ENCODE measurements around the gene SEC14L2. TPM values are rescaled to one million over a fixed set of nuclear protein-coding genes. Genes with fewer than 3 reads are reported as not detected.

SEC14L2 gene
- total RNA-seq, 1 experiment from 2014 or later = 51.3 TPM

- intact Hi-C loops (cut with micrococcal nuclease; ENCODE audit: unreplicated experiment) = loop anchor here (1.0 kb wide), 3 partner anchors 99 to 131 kb away; no protein-coding TSS in a partner anchor
- no TSS peak for BruUV-seq (replicated peaks)
- H3K4me2 ChIP-seq = peak within 1 kb of the TSS; percentile 86
- CTCF ChIA-PET = interaction anchor here (0.5 to 1.0 kb wide), 5 partner anchors 10 to 107 kb away, joined by 3 to 12 read pairs (median 3); partner anchors contain the start of gene SEC14L2
- peak within 1 kb of the TSS; percentile 65 for H3K4me3 ChIP-seq
- POLR2A ChIA-PET (ENCODE audit: unreplicated experiment) = interaction anchor here (0.6 to 1.0 kb wide), 4 partner anchors 36 to 649 kb away, joined by 3 to 15 read pairs (median 4); no protein-coding TSS in a partner anchor
- H3K27me3 ChIP-seq (ENCODE audit: insufficient read depth, low read depth) = no peaks in the 10 kb centered on the region
- H3K4me1 ChIP-seq (replicated peaks; ENCODE audit: insufficient read depth) = peaks cover 15% of the 10 kb centered on the region
- no peaks in the 10 kb centered on the region for H4K20me1 ChIP-seq (ENCODE audit: insufficient read depth)
- peak; percentile 52 to 89 for DNase-seq
- H3K9me3 ChIP-seq (ENCODE audit: insufficient read depth, low read depth) = no peaks in the 10 kb centered on the region
- peaks cover 21% of the 10 kb centered on the region; the same call in 1 of the 2 replicates for H3F3A ChIP-seq (ENCODE audit: insufficient read depth, low read depth)
- peak within 1 kb of the TSS; percentile 87 for H2AFZ ChIP-seq
- peaks cover 5% of the 10 kb centered on the region; the same call in 1 of the 2 replicates for H3K79me2 ChIP-seq (ENCODE audit: low read depth)
- no peaks in the 10 kb centered on the region for H3K36me3 ChIP-seq (ENCODE audit: low read depth)
- no peak for TF ChIP-seq EZH2 (IDR thresholded peaks at IDR 0.05; ENCODE audit: low read depth)
- TF ChIP-seq, protein P1, sequence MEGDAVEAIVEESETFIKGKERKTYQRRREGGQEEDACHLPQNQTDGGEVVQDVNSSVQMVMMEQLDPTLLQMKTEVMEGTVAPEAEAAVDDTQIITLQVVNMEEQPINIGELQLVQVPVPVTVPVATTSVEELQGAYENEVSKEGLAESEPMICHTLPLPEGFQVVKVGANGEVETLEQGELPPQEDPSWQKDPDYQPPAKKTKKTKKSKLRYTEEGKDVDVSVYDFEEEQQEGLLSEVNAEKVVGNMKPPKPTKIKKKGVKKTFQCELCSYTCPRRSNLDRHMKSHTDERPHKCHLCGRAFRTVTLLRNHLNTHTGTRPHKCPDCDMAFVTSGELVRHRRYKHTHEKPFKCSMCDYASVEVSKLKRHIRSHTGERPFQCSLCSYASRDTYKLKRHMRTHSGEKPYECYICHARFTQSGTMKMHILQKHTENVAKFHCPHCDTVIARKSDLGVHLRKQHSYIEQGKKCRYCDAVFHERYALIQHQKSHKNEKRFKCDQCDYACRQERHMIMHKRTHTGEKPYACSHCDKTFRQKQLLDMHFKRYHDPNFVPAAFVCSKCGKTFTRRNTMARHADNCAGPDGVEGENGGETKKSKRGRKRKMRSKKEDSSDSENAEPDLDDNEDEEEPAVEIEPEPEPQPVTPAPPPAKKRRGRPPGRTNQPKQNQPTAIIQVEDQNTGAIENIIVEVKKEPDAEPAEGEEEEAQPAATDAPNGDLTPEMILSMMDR (conservative IDR thresholded peaks at IDR 0.05) = peak; percentile 94
- H3K9me2 ChIP-seq (ENCODE audit: insufficient read depth) = no peaks in the 10 kb centered on the region
- H3K27ac ChIP-seq = no peak within 1 kb of the TSS
These were observed 9.6 kb upstream of the SEC14L2 start, which contains the start of gene RNF215 for GRCh38 chr22:30386960-30387827. Gene RNF215 (minus strand): TSS chr22:30387411. CDS start chr22:30387313, 98 bp downstream.

DNA sequence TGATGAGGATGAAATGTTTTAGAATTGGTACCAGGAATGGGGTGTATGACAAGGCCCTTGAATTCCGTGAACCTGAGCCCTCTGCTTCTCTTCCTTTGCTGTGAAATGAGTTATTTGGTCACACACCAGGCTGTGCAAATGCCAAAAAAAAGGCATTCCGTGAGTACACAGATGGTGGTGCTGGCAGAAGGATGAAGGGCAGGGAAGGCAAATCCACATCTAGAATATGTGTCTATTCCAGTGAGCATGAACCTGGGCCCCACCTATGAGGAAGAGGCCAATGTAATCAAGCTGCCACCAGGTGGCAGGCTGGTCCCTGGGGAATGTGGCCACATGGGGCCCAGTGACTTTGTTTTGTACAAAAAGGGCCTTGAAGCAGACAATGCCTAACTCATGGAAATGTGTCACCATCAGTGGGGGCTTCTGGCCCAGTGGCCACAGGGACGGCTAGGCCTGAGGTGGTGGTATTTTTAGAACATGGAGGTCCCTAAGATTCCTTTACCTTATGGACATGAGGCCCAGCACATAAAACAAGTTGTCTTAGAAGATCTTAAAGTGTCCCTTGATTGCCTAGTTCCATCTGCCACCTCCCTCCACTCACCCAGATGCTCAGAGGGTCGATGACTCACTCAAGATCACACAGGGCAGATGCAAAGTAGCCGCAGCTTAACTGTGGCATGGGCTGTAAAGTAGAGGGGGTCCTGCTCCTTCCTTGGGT, 5.7 kb upstream of the SEC14L2 start:
- no TSS peak for BruUV-seq (replicated peaks)
- Histone ChIP-seq H3K27me3 (ENCODE audit: insufficient read depth, low read depth) (no peaks in the 10 kb centered on the region), H3K9me2 (ENCODE audit: insufficient read depth) (no peaks in the 10 kb centered on the region), H3K36me3 (ENCODE audit: low read depth) (no peaks in the 10 kb centered on the region), H3K4me2 (no peak overlapping the region; the same call in 1 of the 2 replicates), H2AFZ (no peak overlapping the region), H4K20me1 (ENCODE audit: insufficient read depth) (no peaks in the 10 kb centered on the region), H3K27ac (no peak overlapping the region), H3K4me1 (replicated peaks; ENCODE audit: insufficient read depth) (peaks cover 21% of the 10 kb centered on the region), H3K4me3 (no peak overlapping the region), H3K9me3 (ENCODE audit: insufficient read depth, low read depth) (no peaks in the 10 kb centered on the region), H3F3A (ENCODE audit: insufficient read depth, low read depth) (peaks cover 21% of the 10 kb centered on the region; the same call in 1 of the 2 replicates), H3K79me2 (ENCODE audit: low read depth) (peaks cover 5% of the 10 kb centered on the region; the same call in 1 of the 2 replicates)
- POLR2A ChIA-PET (ENCODE audit: unreplicated experiment) = interaction anchor here (0.7 kb wide), 1 partner anchor 29 kb away, joined by 7 read pairs; no protein-coding TSS in a partner anchor
- DNase-seq = peak; percentile 69 to 74
- no peak for TF ChIP-seq EZH2 (IDR thresholded peaks at IDR 0.05; ENCODE audit: low read depth)
- TF ChIP-seq, protein P1 (conservative IDR thresholded peaks at IDR 0.05) = peak; percentile 93
- intact Hi-C loops (cut with micrococcal nuclease; ENCODE audit: unreplicated experiment) = loop anchor here (1.0 to 10.0 kb wide), 5 partner anchors 35 to 286 kb away; no protein-coding TSS in a partner anchor
- CTCF ChIA-PET = interaction anchor here (0.6 to 2.2 kb wide), 5 partner anchors 36 to 364 kb away, joined by 3 to 8 read pairs (median 3); partner anchors contain the start of gene MTFP1
